GM12892 (cell line): ENCODE measurements around the gene SAMD4A.
A peak's percentile ranks its signal among the peaks of the same experiment; 100 is the strongest.

Source experiments
- DNase-seq: peaks from one replicate; pipeline ENCODE4 v3.0.0; 2011; ENCODE audit not compliant: insufficient read length
- FAIRE-seq: peaks from 2 replicates; lab custom pipeline; 2011; peaks lifted over from hg19 to GRCh38; lab: Jason Lieb, UNC
- POLR2A ChIP-seq: IDR thresholded peaks from 2 replicates; pipeline ENCODE4 v1.6.1; 2011; ENCODE audit warnings: low read depth, low read length, control low read depth
- POLR2AphosphoS5 ChIP-seq: IDR thresholded peaks from 2 replicates; pipeline ENCODE4 v1.6.1; 2011; ENCODE audit warnings: low read depth, low read length, control low read depth
- TAF1 ChIP-seq: IDR thresholded peaks from 2 replicates; pipeline ENCODE4 v1.6.1; 2011; ENCODE audit warnings: low read depth, mild to moderate bottlenecking, control low read depth, low read length, borderline replicate concordance

Gene SAMD4A

DNA sequence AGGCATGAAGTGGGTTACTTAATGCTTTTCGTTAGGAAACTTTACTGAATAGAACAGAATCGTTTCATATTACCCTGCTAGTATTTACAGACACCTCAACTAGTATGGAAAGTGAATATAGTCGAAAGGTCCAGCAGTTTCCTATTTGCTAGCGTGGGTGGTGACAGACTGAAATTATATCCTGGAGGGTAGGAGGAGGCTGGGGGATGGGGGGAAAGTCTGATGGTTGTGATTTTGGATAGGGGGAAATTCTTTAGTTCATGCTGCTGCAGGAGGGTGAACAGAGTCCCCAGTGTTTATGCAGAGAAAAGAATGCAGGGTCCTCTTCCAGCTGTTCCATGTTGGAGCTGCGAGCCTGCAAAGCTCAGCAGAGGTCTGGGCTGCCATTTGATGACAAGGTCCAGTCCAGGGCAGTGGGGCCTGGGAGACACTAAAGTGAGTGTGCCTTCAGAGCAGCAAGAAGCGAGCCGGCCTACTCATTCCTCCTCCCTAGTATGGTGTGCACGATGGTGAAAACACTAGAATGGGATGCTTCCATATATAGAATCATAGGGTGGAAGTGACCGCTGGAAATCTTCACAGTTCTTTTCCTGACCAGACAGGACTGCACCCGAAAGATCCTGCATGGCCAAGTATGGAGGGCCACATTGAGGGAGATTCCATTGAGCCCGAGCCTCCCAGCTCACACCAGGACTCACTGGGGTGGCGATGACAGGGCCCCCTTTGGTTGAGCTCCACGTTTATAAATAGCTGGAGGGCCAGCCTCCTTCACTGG is 2.1 kb downstream of the SAMD4A start:
- FAIRE-seq (peak; percentile 38), DNase-seq (no peak)
- TF ChIP-seq POLR2A (no peak), TAF1 (no peak), POLR2AphosphoS5 (no peak)

- TF ChIP-seq TAF1 (no peak), POLR2A (no peak), POLR2AphosphoS5 (no peak)
- no peak for DNase-seq
- FAIRE-seq = no peak
Observed at GRCh38 chr14:54570047-54570446, 3.1 kb downstream of the SAMD4A start.

DNA sequence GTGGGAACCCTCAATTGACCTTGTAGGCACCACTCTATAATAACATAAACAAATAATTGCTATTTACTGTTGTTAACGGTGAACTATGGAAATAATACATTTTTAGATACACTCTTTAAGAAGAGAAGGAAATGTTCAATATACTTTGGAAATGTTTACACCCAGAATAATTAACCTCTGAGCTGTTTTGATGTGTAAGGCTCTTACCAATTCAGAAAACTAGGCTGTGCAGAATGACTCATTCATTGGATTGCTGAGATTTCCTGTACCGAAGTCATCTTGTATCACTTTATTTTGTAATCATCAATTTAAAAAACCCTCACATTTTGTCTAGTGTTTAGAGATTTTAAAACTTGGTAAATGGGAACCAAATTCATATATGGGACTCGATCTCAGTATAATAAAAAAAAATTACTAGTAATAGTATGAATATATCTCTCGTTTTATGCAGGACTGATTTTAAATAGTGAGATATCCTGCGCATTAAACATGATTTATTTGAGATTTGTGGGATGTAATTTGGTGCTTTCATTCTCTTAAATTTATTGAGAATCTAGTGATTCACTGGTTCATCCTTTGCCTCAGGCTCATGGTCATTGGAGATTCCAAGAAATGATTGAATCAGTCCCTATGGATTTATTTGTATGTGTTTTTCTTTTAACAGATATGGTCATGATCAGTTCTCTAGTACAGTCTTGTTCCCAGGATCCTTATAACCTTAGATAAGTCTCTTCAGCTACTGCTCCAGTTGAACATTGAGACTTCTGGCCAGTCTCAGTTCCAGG is 3.9 kb downstream of the SAMD4A start:
- DNase-seq (no peak), FAIRE-seq (no peak)
- TF ChIP-seq TAF1 (no peak), POLR2AphosphoS5 (no peak), POLR2A (no peak)

DNA sequence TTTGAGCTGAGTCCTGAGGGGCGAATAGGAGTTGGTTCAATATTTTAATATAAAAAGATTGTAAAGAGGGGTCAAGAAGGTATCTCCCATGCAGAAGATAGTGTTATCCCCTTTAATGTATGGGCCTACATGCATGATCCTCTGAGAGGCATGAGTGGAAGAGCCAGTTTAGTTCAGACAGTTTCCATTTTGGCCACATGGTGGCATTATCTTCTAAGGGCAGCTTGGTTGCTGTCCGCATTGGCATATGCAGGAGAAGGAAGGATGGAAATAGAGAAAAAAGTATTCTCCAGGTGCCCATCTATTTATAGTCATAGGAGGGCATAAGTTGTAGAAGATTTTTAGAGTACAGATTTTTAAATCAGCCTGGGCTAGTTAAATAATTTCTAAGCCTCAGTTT is 5.4 kb downstream of the SAMD4A start:
- TF ChIP-seq POLR2AphosphoS5 (no peak), TAF1 (no peak), POLR2A (no peak)
- FAIRE-seq = no peak
- no peak for DNase-seq

GRCh38 chr14:54574528-54574927 is 7.6 kb downstream of the SAMD4A start:
- FAIRE-seq (no peak), DNase-seq (no peak)
- TF ChIP-seq TAF1 (no peak), POLR2AphosphoS5 (no peak), POLR2A (no peak)

DNA sequence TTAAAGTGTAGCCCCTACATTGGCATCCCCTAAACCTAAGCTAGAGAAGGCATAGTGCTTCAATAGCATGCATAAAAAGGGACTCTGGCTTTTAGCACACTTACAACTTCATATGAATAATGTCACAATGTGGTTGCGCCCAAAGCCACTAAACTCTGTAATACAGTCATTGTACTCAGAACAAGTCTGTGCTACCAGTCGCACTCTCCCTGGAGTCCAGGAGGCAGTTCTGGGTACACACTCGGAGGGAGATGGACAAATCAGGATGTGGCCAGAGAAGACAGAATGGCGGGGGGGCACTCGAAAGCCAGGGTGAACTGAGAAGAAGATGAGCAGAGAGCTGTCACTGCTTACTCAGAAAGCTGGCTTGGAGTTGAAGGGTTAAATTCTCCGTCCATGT is 10.6 kb downstream of the SAMD4A start:
- TF ChIP-seq POLR2A (no peak), TAF1 (no peak)
- FAIRE-seq (no peak), DNase-seq (no peak)

DNA sequence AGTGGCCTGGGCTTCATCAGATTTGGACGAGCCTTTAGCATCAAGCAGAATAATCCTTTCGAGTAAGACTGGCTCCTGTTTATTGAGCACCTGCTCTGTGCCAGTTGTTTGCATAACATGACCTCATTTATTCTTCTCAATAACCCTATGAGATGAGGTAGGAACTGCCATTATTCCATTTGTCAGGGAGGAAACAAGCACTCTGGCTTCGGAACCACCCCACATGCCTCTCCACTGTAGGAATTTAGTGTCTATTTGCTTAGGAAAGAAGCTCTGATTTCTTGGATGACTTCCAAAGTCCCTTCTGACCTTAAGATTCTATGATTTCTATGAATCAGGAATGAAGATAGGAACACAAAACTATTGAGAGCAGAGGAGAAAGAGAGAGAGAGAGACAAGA is 11.0 kb downstream of the SAMD4A start:
- DNase-seq (no peak), FAIRE-seq (no peak)
- TF ChIP-seq TAF1 = no peak
- TF ChIP-seq POLR2AphosphoS5 = no peak
- TF ChIP-seq POLR2A = no peak

- TF ChIP-seq TAF1 (no peak), POLR2A (no peak), POLR2AphosphoS5 (no peak)
- DNase-seq (no peak), FAIRE-seq (no peak)
Observed at GRCh38 chr14:54579621-54580020, 12.7 kb downstream of the SAMD4A start.

DNA sequence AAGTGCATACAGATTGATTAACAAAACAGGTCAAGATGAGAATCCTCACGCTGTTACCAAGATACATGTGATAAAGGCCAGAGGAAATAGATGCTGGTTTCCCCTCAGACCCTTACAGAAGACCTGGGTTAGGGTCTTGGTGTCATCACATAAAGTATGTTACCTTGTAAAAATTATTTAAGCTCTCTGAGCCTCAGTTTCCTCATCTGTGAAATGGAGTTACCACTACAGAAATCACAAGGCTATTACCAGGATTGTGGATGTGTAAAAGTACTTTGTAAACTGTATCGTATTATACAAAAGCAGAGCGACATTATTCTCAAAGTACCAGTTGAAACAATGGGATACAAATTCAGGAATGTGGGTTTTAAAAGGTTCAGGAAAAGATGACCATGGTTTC is 14.0 kb downstream of the SAMD4A start:
- no peak for DNase-seq
- TF ChIP-seq TAF1 (no peak), POLR2A (no peak), POLR2AphosphoS5 (no peak)
- no peak for FAIRE-seq

- TF ChIP-seq POLR2A (no peak), POLR2AphosphoS5 (no peak), TAF1 (no peak)
Observed at GRCh38 chr14:54582334-54582733, 15.4 kb downstream of the SAMD4A start.

DNA sequence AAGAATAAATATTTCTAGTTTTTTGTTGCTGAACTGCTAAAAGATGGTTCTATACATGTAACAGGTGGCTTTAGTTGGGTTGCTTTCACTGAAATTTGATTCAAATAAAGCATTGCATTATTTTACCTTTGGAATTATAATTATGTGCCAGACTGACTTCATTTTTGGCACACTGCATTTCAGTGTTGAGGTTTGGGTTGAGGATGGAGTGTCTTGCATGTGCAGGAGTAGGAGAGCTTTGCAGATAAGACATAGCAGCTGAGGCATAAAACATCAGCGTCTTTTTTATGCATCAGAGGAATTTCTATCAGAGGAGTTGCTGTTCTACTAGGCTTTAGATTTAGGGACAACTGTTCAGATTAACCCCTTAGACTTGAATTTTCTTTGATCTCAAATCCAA is 17.2 kb downstream of the SAMD4A start:
- FAIRE-seq = no peak
- TF ChIP-seq TAF1 = no peak
- TF ChIP-seq POLR2AphosphoS5 = no peak
- no peak for TF ChIP-seq POLR2A
- DNase-seq = no peak

More at GRCh38 chr14:54582334-54582733, 15.4 kb downstream of the SAMD4A start:
- no peak for FAIRE-seq
- no peak for DNase-seq

DNA sequence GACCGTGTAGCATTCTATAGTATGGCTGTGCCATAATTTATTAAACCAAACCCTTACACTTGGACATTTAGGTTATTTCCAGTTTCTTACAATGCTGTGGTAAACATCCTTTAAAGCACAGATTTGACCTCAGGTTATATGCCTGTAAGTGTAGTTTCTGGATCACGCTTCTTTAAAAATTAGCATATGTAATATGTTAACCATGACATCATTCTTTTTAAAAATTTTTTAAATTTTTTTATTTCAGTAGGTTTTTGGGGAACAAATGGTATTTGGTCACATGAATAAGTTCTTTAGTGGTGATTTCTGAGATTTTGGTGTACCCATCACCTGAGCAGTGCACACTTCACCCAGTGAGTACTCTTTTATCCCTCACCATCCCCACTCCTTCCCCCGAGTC is 18.3 kb downstream of the SAMD4A start:
- no peak for TF ChIP-seq TAF1
- TF ChIP-seq POLR2A = no peak
- TF ChIP-seq POLR2AphosphoS5 = no peak
- no peak for DNase-seq
- FAIRE-seq = no peak

GRCh38 chr14:54589076-54589475 is 22.1 kb downstream of the SAMD4A start:
- FAIRE-seq (no peak), DNase-seq (no peak)
- TF ChIP-seq POLR2AphosphoS5 = no peak
- TF ChIP-seq POLR2A = no peak
- TF ChIP-seq TAF1 = no peak
